Gastroesophageal sphincter (tissue), 3 donors: ENCODE data around the gene RPL27.

Experiments
- POLR2A ChIP-seq, 2 donors: fragments of 450-650 bp; IDR thresholded peaks; one replicate each; pipeline ENCODE4 v1.6.1; 2017; ENCODE audit warnings: antibody characterized with exemption in 2 of 2, mild to moderate bottlenecking in 2 of 2, moderate library complexity in 1 of 2
- POLR2AphosphoS5 ChIP-seq: sonication (generic); formaldehyde crosslinking; IDR thresholded peaks from one replicate; pipeline ENCODE4 v1.6.1; 2017; ENCODE audit warnings: antibody characterized with exemption
- TF ChIP-seq, protein P1 (sequence below), 4 experiments: fragments of 200-600 bp in 2 of 4; fragments of 450-650 bp in 2 of 4; sonication (generic) in 1 of 4; IDR thresholded peaks; one replicate each; pipeline ENCODE4 v1.5.1; 2017 to 2019; ENCODE audit warnings: antibody characterized with exemption in 4 of 4, mild to moderate bottlenecking in 2 of 4, moderate library complexity in 2 of 4

DNA sequence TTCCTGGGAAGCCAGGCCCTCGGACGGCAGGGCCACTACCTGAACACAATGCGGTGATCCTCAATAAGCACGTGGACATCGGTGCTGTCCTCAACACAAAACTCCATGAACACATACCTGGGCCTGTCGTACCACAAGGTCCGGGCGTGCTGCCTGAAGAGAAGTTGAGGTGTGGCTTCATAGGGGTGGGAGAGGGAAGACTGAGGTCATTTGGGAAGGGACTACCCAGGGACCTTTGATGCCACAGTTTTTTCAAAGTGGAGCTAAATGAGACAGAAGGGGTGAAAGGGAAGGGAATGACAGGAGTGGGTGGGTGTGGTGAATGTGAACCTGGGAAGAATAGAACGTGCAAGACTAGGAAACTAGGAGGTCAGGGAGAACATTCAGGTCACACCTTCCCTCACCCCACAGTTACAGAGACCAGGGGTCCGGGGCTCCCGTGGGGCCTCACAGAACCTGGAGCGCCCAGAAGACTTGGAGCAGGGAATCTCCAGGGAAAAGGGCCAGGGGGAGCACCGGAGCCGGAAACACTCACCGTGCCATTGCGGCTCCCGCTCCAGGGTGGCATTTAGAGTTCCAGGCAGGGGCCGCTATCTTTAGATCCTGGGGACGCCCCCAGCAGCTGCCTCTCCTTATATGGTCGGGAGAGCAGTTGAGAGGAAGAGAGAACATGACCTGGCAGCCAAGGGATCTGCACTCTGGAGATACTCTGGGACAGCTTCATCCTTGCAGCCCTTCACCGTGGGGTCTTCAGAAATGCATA lies 18.5 kb upstream of the RPL27 start, which contains the start of gene PTGES3L:
- TF ChIP-seq, protein P1, sequence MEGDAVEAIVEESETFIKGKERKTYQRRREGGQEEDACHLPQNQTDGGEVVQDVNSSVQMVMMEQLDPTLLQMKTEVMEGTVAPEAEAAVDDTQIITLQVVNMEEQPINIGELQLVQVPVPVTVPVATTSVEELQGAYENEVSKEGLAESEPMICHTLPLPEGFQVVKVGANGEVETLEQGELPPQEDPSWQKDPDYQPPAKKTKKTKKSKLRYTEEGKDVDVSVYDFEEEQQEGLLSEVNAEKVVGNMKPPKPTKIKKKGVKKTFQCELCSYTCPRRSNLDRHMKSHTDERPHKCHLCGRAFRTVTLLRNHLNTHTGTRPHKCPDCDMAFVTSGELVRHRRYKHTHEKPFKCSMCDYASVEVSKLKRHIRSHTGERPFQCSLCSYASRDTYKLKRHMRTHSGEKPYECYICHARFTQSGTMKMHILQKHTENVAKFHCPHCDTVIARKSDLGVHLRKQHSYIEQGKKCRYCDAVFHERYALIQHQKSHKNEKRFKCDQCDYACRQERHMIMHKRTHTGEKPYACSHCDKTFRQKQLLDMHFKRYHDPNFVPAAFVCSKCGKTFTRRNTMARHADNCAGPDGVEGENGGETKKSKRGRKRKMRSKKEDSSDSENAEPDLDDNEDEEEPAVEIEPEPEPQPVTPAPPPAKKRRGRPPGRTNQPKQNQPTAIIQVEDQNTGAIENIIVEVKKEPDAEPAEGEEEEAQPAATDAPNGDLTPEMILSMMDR (IDR thresholded peaks at IDR 0.05), result peak in 1 of 4 experiments; percentile 3
- no peak for TF ChIP-seq POLR2A (IDR thresholded peaks at IDR 0.05)
- peak; percentile 53 for TF ChIP-seq POLR2AphosphoS5
